NCI-H146 treated with DMSO at 0.1 percent for 48 hours (cell line): ENCODE results near the gene SMARCC1.
"Not testable (repeated sequence)": the region's sequence is repeated elsewhere in the genome, so short reads cannot be mapped to it uniquely, and the experiment has no call there.

ENCODE experiments used
- DNase-seq: peaks from one replicate; lab custom pipeline; 2025; ENCODE audit not compliant: unreplicated experiment; lab: John Stamatoyannopoulos, UW

Gene SMARCC1

GRCh38 chr3:47781685-47782445 lies at the start of gene SMARCC1:
Gene SMARCC1, minus strand, starts transcription at chr3:47781893. Its CDS starts 96 bp downstream, at chr3:47781797.
- peak; percentile 72 for DNase-seq

GRCh38 chr3:47829482-47829881 lies 47.8 kb upstream of the SMARCC1 start:
- DNase-seq: not testable (repeated sequence)

- no peak for DNase-seq
Observed at GRCh38 chr3:47825590-47825989, 43.9 kb upstream of the SMARCC1 start.

- DNase-seq: peak; percentile 47
Observed at GRCh38 chr3:47824541-47825473, 43.1 kb upstream of the SMARCC1 start.

GRCh38 chr3:47817609-47818008 lies 35.9 kb upstream of the SMARCC1 start:
- no peak for DNase-seq

- no peak for DNase-seq
Observed at GRCh38 chr3:47813551-47814177, 32.0 kb upstream of the SMARCC1 start.

GRCh38 chr3:47804577-47804976 lies 22.9 kb upstream of the SMARCC1 start:
- no peak for DNase-seq

- peak; percentile 27 for DNase-seq
Observed at GRCh38 chr3:47803480-47804025, 21.9 kb upstream of the SMARCC1 start.

GRCh38 chr3:47802734-47803479 lies 21.2 kb upstream of the SMARCC1 start, which contains the start of gene DHX30:
Gene DHX30, plus strand, starts transcription at chr3:47803138. Its CDS starts 7,546 bp downstream, at chr3:47810684.
- DNase-seq: peak; percentile 38

GRCh38 chr3:47799733-47800132 lies 18.0 kb upstream of the SMARCC1 start:
- DNase-seq: no peak

GRCh38 chr3:47794544-47794943 lies 12.9 kb upstream of the SMARCC1 start:
- no peak for DNase-seq

GRCh38 chr3:47792699-47793098 lies 11.0 kb upstream of the SMARCC1 start:
- no peak for DNase-seq

GRCh38 chr3:47791193-47791855 lies 9.6 kb upstream of the SMARCC1 start:
- no peak for DNase-seq

- DNase-seq: no peak
Observed at GRCh38 chr3:47783673-47784072, 2.0 kb upstream of the SMARCC1 start.

GRCh38 chr3:47782446-47783308 lies 984 bp upstream of the SMARCC1 start:
- DNase-seq: no peak

GRCh38 chr3:47780741-47781684 lies 680 bp downstream of the SMARCC1 start:
- no peak for DNase-seq

GRCh38 chr3:47778746-47779145 lies 2.9 kb downstream of the SMARCC1 start:
- DNase-seq: no peak

- DNase-seq: no peak
Observed at GRCh38 chr3:47772788-47773187, 8.9 kb downstream of the SMARCC1 start.
